Astrocyte (in vitro differentiated cells and primary cell): ENCODE data around the gene RABGGTB.
"Not testable (repeated sequence)": the region's sequence is repeated elsewhere in the genome, so short reads cannot be mapped to it uniquely, and the experiment has no call there.

Source experiments
- EZH2 ChIP-seq: IDR thresholded peaks from 2 replicates; pipeline ENCODE4 v1.6.1; 2012; ENCODE audit warnings: mild to moderate bottlenecking, low read length, inconsistent platforms; ENCODE audit not compliant: insufficient read depth
- TF ChIP-seq, protein P1 (sequence below): IDR thresholded peaks from 2 replicates; pipeline ENCODE4 v1.5.1; 2011; ENCODE audit warnings: low read depth, mild to moderate bottlenecking, inconsistent platforms, low read length, moderate library complexity; ENCODE audit not compliant: insufficient read depth

DNA sequence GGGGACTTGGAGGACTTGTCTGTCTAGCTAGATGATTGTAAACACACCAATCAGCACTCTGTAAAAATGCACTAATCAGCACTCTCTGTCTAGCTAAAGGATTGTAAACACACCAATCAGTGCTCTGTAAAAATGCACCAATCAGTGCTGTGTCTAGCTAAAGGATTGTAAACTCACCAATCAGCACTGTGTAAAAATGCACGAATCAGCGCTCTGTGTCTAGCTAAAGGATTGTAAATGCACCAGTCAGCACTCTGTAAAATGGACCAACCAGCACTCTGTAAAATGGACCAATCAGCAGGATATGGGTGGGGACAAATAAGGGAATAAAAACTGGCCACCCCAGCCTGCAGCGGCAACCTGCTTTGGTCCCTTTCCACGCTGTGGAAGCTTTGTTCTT is 27.5 kb upstream of the RABGGTB start:
- TF ChIP-seq, protein P1, sequence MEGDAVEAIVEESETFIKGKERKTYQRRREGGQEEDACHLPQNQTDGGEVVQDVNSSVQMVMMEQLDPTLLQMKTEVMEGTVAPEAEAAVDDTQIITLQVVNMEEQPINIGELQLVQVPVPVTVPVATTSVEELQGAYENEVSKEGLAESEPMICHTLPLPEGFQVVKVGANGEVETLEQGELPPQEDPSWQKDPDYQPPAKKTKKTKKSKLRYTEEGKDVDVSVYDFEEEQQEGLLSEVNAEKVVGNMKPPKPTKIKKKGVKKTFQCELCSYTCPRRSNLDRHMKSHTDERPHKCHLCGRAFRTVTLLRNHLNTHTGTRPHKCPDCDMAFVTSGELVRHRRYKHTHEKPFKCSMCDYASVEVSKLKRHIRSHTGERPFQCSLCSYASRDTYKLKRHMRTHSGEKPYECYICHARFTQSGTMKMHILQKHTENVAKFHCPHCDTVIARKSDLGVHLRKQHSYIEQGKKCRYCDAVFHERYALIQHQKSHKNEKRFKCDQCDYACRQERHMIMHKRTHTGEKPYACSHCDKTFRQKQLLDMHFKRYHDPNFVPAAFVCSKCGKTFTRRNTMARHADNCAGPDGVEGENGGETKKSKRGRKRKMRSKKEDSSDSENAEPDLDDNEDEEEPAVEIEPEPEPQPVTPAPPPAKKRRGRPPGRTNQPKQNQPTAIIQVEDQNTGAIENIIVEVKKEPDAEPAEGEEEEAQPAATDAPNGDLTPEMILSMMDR: not testable (repeated sequence)
- not testable (repeated sequence) for TF ChIP-seq EZH2
